ENCODE data around the gene KCTD16.
A peak's percentile ranks its signal among the peaks of the same experiment; 100 is the strongest.

Gene KCTD16

DNA sequence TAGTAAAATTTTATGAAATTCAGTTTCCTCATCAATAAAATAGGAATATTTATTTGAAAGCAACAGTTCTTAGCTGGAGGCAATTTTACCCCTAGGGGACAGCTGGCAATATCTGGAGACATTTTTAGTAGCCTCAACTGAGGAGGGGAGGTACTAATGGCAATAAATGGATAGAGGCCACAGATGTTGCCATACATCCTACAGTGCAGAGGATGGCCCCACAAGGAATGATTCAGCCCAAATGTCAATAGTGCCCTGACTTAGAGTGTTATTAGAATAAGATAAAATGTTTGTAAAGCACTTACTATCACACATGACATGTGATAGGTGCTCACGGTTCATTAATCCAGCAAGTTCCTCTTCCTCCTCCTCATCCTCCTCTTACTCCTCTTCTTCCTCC, 293.6 kb downstream of the KCTD16 start:
- DNase-seq = no peak

DNA sequence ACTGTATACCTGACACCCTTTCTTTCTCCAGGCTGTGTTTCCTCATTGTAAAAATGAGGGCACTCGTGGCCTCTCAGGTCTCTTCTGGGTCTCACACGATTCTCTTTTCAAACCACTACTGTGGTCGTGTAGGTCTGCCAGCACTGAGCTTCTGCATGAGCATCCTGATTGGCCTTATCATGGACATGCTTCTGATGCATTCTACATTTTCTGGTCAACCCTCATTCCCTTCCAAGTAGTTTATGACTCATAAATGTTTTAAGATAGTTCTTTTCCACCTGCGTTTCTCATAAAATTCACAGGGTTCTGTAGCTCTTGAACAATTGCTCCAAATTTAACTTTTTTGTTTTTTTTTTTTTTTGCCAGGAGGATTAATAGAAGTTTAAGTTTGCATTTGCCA, 294.8 kb downstream of the KCTD16 start:
- DNase-seq = no peak

DNA sequence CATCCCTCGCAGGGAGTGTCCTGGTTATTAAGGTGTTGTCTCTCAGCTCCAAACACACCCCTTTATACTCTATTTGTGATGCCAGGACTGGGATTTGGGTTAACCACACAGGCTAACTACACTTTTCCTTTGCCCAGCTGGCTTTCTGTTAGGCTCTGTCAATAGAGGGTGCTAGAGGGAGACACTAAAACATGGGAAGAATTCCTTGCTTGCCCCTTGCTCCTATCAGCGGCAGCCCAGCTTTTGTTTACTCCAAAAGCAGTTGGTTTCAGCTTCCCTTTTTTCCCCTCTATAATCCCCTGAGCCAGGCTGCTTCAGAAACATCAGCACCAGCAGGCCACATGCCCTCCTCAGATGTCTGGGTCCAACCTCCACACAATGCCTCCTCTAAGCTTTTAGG, 297.1 kb downstream of the KCTD16 start:
- DNase-seq = peak; percentile 56

GRCh38 chr5:144468571-144468970, 297.9 kb downstream of the KCTD16 start:
- DNase-seq = no peak

DNA sequence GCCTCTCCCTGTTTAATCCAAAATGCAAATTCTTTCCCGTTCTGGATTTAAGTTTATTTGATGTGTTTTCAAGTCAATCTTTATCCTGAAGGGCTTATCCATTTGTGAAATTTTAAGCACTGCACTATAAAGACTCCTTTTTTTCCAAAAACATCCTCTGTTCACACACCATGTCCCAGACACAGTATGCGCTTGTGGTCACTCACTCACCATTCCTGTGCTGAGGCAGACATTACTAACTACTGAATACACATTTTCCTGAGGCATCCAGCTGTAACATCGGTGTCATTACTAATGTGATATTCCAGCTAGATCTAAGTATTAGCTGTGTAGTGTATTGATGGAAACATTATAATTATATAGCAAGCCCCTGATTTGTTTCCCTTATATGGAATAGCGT, 298.4 kb downstream of the KCTD16 start:
- peak; percentile 47 for DNase-seq

GRCh38 chr5:144472221-144472620, 301.5 kb downstream of the KCTD16 start:
- DNase-seq = no peak

- DNase-seq = no peak
Measured at GRCh38 chr5:144473650-144474049, 303.0 kb downstream of the KCTD16 start.

GRCh38 chr5:144478565-144478964, 307.9 kb downstream of the KCTD16 start:
- DNase-seq = no peak

DNA sequence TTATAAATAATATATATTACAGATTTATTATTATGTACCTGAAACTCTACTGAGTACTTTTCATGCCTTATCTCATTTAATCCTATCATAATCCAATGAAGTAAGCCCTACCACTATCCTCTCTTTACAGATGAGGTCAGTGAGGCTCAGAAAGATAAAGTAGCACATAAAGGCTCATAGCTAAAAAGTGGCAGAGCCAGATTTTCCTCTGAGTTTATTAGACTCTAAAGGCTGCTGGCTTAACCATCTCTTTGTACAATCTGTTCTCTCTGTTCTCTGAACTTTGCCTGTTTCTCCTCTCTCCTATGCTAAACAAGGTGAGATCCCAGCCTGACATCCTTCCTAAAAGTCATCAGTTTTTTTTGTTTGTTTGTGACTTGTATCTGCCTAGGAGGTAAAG, 311.2 kb downstream of the KCTD16 start:
- no peak for DNase-seq

- peak; percentile 80 for DNase-seq
Measured at GRCh38 chr5:144484124-144484897, 313.6 kb downstream of the KCTD16 start.

GRCh38 chr5:144485540-144485939, 314.9 kb downstream of the KCTD16 start:
- DNase-seq = no peak

DNA sequence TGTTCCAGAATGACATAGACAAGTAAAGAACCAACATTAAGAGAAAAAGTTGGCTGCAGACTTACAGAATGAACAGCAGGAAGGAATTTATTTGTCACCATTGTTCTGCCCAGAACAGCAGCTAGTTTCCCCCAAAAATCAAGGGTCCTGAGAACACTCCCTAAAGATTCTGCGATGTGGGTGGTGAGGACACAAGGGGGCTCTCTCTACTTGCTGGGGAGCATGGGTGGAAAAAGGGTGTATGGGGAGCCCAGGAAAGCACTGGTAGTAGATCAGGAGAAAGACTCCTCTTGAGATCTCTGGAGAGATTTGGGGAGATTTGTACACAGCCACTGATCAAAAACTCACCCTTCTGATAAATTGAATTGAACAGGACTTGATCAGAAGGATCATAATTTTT, 316.5 kb downstream of the KCTD16 start:
- DNase-seq = no peak

GRCh38 chr5:144487761-144488160, 317.1 kb downstream of the KCTD16 start:
- DNase-seq = no peak

- no peak for DNase-seq
Measured at GRCh38 chr5:144503123-144503522, 332.4 kb downstream of the KCTD16 start.

DNA sequence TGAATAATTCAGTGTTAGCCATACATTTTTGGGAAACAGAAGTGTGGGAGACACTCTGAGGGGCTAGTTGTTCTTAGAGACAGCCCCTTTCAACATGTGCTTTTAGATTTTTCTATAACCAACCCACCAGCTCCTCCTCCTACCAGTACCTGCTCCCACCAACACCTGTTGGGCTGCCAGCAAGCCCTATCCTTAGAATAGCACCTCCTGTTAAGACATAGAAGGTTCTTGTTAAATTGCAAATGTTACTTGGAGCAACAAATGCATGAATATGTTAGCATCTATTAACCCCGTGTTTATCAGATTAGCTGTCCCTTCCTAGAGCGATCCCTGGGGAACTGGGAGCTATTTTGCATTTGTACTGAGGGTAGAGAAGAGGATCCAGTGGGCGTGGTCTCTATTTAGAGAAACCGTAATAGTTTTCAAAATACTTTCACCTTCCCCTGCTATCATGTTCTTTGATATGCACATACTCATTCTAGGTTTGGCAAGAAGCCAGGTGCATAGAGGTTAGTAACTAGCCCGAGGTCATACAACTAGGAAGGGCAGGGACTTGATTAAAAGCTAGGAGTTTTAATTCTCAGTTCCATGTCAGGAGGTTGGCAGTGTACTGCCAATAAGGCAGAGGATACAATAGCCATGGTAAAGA, 334.4 kb downstream of the KCTD16 start:
- DNase-seq = no peak

GRCh38 chr5:144510845-144511579, 340.3 kb downstream of the KCTD16 start:
- no peak for DNase-seq

GRCh38 chr5:144511580-144512072, 341.0 kb downstream of the KCTD16 start:
- no peak for DNase-seq

DNA sequence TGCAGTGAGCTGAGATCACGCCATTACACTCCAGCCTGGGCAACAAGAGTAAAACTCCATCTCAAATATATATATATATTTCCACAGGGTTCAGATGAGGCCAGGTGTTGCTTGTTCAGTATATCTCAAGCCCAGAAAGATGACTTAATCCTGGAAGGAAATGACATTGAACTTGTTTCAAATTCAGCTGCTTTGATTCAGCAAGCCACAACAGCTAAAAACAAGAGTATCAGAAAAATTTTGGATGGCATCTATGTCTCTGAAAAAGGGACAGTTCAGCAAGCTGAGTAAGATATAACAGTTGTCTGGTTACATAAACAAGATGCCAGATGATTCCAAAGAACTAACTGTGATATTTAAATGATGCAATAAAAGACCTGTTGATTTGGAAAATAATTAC, 352.0 kb downstream of the KCTD16 start:
- no peak for DNase-seq

DNA sequence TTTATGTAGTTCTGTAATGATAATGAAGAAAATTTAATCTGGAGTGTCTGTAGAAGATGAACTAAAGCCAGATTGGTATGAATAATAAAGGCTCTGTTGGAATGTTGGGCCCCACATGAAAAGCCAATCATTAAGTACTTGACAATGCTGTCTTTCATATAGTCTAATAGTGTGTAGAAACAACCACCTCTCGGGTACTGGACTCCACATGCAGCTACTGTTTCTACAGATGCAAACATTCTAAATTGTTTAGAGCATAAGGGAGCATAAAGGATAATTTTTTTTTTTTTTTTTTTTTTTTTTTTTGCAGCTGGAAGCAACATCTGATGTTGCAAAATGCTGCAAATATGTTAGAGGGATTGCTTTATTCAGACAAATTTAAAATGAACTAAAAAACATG, 354.3 kb downstream of the KCTD16 start:
- no peak for DNase-seq

DNA sequence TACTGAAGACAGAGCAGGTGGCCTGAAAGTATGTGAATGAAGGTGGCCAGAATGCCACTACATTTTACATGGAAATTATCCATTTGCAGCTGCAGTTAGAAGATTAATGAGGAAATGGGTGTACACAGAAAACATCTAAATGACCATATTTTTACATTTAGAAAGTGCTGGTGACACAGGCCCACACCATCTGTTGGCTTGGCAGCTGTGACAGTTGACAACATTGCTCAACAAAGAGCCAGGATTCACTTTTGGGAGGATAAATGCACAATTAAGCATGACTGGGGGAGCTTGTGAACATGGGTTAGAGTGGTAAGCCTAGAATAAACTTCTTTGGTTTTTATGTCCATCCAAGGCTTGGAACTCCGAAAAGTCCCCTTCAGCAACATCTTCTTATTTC, 360.5 kb downstream of the KCTD16 start:
- DNase-seq = no peak

All from fibroblast of skin of abdomen (primary cell).